Activated CD4-positive, alpha-beta T cell treated with anti-CD3 and anti-CD28 coated beads, Interleukin-2, Interleukin-6, amounts not matched to agents 100 ng/mL and 50 ng/mL, durations not matched to agents 16 hours and 8 hours (primary cell): ENCODE data around the gene ABCC3.

Experiments used
- DNase-seq: peaks from one replicate; pipeline ENCODE4 v3.0.0-alpha.2; 2020

Gene ABCC3

GRCh38 chr17:50605429-50605828 is 29.3 kb upstream of the ABCC3 start:
- no peak for DNase-seq

GRCh38 chr17:50607522-50608175 is 27.0 kb upstream of the ABCC3 start:
- DNase-seq: no peak

DNA sequence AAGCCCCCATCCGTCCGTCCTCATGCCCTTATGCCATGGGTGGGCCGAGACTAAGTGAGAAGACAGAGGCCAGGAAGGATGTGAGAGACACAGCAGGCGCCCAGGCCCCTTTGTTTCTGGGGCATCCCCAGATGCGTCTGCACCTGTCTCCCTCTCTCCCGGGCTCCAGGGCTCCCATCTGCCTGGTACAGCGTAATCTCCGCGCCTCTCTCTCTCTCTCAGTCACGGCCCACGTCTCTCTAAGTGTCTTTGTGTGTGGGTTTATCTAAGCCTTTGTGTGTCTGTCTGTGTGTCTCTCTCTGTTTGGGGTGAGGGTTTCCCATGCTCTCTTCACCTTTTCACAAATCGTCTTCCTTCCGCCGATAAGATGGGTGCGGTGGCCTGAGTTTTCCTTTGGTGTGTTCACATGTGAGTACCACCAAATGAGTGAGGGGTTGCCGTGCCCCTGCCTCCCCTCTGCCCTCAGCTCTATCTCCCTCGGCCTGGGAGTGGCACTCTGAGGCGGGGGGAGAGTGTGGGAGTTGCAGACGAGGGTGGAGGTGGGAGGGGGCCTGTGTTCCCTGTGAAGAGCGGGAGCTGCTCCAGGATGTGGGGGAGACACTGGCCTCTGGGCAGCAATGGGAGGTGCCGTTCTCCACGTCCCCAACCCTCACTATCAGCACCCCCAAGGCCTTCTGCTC is 25.8 kb upstream of the ABCC3 start:
- no peak for DNase-seq

- no peak for DNase-seq
Observed at GRCh38 chr17:50609380-50610074, 25.2 kb upstream of the ABCC3 start.

DNA sequence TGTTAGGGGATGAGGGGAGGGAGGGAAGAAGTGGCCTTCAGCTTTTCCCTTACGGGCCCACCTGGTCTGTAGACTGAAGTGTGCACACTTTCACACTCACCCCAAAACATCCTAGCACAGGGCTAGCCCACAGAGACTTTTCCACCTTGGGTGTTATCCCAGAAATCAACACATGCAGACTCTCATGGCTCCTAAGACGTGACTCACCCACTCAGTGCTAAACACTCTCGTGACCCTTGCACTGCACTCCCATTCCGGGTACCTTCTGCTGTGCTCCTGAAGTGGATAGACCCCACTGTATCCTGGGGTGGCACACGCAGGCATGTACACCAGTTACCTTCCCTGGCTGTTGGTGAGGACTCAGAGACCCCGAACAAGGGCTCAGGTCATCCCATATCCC is 23.0 kb upstream of the ABCC3 start:
- DNase-seq: no peak

GRCh38 chr17:50612281-50612680 is 22.4 kb upstream of the ABCC3 start:
- no peak for DNase-seq

DNA sequence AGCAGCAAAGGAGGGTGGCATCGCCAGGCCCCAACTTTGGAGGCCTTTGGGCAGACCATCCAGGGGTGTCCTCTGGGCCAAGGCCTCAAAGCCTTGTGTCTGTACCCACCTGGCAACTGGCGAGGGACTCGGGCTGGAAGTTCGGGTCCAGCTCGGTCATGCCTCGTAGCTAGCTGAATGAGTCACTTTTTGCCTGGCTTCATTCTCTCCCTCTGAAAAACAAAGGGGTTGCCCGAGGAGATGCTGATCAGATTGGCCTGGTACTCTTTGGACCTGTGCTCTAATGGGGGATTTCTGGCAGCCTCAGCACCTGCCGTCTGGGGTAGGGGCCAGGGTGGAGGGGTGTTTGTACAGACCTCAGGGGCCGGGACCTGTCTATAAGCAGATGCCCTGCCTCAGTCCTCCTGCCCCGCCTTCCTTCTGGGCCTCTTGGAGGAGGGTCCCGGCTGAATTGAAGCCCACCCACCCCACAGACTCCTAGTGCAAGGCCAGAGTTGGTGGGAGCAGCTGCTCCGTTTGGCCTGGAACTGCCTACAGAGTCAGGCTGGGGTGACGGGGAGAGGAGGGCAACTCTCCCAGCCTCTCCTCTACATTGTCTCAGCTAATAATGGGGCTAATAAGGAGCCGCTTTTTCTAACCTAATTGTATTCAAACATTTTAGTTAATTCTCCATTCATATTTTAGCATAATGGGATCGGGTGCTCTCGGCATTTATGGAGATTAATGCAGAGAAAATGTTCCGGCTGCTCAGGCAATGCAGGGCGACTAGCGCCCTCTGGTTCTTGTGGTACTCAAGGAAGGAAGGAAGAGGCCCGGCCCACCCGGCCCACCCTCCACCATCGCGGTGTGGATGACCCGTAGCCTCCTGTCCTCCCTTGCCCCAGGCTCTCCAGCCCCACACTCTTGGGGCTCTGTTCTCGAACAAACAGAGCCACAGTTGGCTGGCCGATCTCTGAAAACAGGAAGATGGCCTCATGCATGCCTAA is 21.4 kb upstream of the ABCC3 start:
- no peak for DNase-seq

- DNase-seq: no peak
Observed at GRCh38 chr17:50614471-50615051, 20.1 kb upstream of the ABCC3 start.

GRCh38 chr17:50615828-50616227 is 18.9 kb upstream of the ABCC3 start:
- DNase-seq: no peak

GRCh38 chr17:50618300-50618699 is 16.4 kb upstream of the ABCC3 start:
- no peak for DNase-seq

DNA sequence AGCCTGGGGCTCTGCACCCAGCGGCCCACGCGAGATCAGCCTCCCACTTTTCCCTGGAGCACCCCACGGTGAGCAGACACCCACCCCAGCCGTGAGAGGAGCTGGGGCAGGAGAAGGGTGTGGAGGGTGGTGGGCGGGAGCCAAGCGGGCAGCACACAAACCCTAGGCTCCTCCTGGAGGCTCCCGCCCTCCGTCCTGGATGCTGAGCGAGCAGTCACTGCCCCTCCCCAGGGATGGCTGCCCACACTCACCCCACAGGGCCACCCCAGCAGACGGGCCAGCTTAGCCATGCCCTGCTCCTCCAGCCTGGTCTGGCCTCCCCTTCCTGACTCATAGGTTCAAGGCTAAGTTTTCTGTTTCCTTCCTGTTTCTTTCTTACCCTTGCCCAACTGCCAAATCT is 15.7 kb upstream of the ABCC3 start:
- DNase-seq: no peak

DNA sequence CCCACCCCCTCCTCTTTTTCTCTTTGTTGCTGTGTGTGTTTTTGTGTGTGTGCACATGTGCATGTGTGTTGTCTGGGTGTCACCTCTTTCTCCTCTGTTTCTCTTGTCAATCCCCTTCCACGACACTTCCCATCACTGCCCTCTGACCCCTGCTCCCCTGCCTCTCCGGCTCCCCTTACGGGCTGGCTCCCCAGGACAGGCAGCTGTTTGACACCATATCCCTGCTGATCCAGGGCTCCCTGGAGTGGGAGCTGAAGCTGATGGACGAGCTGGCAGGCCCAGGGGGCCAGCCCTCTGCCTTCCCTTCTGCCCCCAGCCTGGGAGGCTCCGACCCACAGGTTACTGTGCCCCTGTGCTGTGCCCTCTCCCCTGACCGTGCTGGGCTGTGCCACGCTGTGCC is 15.2 kb upstream of the ABCC3 start:
- DNase-seq: no peak

DNA sequence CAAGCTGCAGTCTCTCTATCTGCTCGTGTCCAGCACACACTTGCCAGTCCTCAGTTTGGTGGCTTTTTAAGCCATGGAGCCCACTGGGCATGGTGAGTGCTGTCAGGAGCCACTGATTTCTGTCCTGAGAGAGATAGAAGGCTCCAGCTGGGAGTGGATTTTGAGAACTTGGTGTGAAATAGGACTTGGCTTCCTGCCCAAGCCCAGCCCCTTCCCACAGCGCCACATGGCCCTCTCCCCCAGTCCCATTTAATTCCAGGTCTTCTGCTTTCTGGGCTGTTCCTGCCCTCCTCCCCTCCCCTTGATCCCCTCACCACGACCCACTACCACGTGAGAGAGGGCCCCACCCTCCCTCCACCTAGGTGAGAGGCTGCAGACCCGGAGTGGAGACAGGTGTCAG is 14.4 kb upstream of the ABCC3 start:
- DNase-seq: no peak

- DNase-seq: no peak
Observed at GRCh38 chr17:50620858-50621257, 13.8 kb upstream of the ABCC3 start.

GRCh38 chr17:50621574-50622031 is 13.1 kb upstream of the ABCC3 start:
- DNase-seq: no peak

- DNase-seq: no peak
Observed at GRCh38 chr17:50624321-50624934, 10.3 kb upstream of the ABCC3 start.

DNA sequence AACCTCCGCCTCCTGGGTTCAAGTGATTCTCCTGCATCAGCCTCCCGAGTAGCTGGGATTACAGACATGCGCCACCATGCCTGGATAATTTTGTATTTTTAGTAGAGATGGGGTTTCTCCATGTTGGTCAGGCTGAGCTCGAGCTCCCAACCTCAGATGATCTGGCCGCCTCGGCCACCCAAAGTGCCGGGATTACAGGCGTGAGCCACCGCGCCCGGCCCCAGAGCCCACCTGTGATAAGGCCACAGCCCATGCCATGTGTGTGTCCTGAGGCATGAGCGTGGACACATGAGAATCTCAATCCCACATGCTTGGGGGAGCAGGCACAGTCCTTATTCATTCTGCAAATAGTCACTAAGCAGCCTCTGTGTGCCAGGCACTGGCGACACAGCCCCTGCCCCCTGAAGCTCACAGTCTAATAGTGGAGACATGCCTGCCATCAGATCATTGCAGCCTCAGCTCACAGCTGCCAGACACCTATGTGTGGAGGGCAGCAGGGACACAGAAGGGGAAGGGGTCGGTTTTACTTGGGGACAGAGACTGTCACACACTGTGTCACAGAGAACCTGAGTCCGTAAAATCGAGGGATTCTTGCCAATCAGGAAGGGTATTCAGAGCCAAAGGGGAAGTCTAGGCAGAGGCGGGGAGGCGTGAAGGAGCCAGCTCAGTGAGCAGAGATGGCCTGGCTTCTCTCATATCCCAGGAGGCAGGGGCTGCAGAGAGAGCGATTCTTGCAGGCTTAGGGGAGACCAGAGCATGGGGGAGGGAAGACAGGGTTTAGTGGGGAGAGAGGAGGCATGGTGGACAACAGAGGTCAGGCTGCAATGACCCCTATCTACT is 9.4 kb upstream of the ABCC3 start:
- DNase-seq: no peak

DNA sequence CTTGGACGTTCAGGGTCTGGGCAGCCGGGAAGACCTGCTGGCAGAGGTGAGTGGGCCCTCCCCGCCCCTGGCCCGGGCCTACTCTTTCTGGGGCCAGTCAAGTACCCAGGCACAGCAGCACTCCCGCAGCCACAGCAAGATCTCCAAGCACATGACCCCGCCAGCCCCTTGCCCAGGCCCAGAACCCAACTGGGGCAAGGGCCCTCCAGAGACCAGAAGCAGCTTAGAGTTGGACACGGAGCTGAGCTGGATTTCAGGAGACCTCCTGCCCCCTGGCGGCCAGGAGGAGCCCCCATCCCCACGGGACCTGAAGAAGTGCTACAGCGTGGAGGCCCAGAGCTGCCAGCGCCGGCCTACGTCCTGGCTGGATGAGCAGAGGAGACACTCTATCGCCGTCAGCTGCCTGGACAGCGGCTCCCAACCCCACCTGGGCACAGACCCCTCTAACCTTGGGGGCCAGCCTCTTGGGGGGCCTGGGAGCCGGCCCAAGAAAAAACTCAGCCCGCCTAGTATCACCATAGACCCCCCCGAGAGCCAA is 8.6 kb upstream of the ABCC3 start:
- peak; percentile 72 for DNase-seq

DNA sequence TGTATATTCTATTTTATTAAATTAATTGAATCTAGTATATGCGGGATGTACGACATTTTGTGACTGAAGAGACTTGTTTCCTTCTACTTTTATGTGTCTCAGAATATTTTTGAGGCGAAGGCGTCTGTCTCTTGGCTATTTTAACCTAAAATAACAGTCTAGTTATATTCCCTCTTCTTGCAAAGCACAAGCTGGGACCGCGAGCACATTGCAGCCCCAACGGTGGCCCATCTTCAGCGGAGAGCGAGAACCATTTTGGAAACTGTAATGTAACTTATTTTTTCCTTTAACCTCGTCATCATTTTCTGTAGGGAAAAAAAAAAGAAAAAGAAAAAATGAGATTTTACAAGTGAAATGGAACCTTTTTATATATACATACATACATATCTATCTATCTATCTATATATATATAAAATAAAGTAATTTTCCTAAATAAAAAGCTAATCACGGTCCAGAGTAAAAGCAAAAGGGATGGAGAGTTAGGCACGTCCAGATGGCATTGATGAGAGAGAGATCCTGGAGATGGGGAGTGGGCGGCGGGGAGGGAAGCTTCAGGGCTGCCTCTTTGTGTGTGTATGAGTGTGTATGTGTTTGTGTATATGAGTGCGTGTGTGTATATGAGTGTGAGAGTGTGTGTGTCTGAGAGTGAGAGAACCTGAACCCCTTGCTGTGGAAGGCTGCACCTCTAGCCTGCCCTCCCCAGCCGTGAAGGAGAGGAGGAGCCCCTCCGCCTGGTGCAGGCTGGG is 7.5 kb upstream of the ABCC3 start:
- DNase-seq: no peak
